Loucy (cell line): ENCODE results near the gene B4GALT3.

Experiments used
- CTCF ChIP-seq: fragments of 200-600 bp; sonication (generic); conservative IDR thresholded peaks from 2 replicates; pipeline ENCODE4 v1.5.1; 2014; ENCODE audit warnings: mild to moderate bottlenecking, antibody characterized with exemption, low read length
- EZH2phosphoT487 ChIP-seq: fragments of 200-600 bp; IDR thresholded peaks from 2 replicates; pipeline ENCODE4 v1.6.1; 2018; ENCODE audit warnings: antibody characterized with exemption, mild to moderate bottlenecking, moderate library complexity, borderline replicate concordance

GRCh38 chr1:161197560-161198193, 20.4 kb upstream of the B4GALT3 start:
- TF ChIP-seq CTCF (no peak), EZH2phosphoT487 (no peak)
